GM12865 (cell line): ENCODE data around the gene NCOA6.
"Not testable (repeated sequence)": the region's sequence is repeated elsewhere in the genome, so short reads cannot be mapped to it uniquely, and the experiment has no call there.

Experiments used
- DNase-seq: peaks from one replicate; pipeline ENCODE4 v3.0.0; 2010; ENCODE audit warnings: low read depth
- H3K4me3 ChIP-seq: 2 replicates; pipeline ENCODE4 v1.5.1; 2011; ENCODE audit warnings: mild to moderate bottlenecking, low read depth, low read length, control low read depth
- TF ChIP-seq, protein P1 (sequence below): IDR thresholded peaks from 2 replicates; pipeline ENCODE4 v1.5.1; 2011; ENCODE audit warnings: low read length, control low read depth, low read depth, inconsistent platforms; ENCODE audit not compliant: insufficient read depth; ENCODE audit errors: missing control alignments

NCOA6 gene

DNA sequence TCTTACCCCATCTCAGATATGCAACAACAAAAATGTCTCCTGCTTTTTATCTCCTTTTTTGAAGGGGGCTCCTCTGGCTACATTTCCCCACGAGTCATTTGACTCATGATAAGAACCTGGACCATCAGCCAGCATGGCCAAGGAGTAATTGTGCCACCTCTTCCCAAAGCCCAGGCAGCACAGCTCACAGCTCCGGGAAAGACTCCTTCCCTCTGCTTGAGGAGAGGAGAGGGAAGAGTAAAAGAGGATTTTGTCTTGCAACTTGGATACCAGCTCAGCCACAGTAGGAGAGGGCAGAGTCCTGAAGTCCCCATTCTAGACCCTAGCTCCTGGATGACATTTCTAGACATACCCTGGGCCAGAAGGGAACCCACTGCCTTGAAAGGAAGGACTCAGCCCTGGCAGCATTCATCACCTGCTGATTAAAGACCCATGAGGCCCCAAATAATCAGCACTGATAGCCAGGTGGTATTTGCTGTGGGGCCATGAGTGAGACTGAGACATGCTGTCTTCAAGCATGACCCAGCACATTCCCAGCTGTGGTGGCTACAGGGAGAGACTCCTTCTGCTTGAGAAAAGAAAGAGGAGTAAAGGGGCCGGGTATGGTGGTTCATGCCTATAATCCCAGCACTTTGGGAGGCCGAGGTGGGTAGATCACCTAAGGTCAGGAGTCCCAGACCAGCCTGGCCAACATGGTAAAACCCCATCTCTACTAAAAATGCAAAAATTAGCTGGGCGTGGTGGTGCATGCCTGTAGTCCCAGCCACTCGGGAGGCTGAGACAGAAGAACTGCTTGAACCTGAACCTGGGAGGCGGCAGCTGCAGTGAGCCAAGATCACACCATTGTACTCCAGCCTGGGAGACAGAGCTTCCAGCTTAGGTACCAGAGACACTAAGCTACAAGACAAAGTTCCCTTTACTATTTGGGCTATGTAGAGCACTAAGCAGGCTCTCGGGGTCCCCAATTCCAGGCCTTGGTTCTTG lies 28.1 kb downstream of the NCOA6 start:
- no peak overlapping the region for H3K4me3 ChIP-seq
- no peak for DNase-seq
- TF ChIP-seq, protein P1, sequence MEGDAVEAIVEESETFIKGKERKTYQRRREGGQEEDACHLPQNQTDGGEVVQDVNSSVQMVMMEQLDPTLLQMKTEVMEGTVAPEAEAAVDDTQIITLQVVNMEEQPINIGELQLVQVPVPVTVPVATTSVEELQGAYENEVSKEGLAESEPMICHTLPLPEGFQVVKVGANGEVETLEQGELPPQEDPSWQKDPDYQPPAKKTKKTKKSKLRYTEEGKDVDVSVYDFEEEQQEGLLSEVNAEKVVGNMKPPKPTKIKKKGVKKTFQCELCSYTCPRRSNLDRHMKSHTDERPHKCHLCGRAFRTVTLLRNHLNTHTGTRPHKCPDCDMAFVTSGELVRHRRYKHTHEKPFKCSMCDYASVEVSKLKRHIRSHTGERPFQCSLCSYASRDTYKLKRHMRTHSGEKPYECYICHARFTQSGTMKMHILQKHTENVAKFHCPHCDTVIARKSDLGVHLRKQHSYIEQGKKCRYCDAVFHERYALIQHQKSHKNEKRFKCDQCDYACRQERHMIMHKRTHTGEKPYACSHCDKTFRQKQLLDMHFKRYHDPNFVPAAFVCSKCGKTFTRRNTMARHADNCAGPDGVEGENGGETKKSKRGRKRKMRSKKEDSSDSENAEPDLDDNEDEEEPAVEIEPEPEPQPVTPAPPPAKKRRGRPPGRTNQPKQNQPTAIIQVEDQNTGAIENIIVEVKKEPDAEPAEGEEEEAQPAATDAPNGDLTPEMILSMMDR, result no peak

DNA sequence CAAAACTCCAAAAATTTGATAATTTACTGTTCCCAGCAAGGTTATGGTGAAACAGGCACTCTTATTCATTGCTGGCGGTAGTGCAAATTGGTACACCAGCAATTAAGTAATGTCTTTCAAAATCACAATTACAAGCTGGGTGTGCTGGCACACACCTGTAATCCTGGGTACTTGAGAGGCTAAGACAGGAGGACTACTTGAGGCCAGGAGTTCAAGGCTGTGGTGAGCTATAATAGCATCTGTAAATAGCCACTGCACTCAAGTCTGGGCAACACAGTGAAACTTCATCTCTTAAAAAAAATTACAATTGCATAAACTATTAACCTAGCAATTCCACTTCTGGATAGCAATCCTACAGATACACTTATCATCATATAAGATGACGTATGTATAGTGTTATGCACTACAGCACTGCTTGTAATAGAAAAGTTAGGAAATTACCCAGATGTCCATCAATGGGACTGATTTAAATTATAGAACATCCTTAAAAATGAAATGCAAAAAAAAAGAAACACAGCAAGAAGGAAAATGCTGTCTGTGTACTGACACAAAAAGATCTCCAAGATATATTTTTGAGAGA lies 31.4 kb downstream of the NCOA6 start:
- no peak for DNase-seq
- H3K4me3 ChIP-seq, result no peak overlapping the region
- TF ChIP-seq, protein P1, result no peak

DNA sequence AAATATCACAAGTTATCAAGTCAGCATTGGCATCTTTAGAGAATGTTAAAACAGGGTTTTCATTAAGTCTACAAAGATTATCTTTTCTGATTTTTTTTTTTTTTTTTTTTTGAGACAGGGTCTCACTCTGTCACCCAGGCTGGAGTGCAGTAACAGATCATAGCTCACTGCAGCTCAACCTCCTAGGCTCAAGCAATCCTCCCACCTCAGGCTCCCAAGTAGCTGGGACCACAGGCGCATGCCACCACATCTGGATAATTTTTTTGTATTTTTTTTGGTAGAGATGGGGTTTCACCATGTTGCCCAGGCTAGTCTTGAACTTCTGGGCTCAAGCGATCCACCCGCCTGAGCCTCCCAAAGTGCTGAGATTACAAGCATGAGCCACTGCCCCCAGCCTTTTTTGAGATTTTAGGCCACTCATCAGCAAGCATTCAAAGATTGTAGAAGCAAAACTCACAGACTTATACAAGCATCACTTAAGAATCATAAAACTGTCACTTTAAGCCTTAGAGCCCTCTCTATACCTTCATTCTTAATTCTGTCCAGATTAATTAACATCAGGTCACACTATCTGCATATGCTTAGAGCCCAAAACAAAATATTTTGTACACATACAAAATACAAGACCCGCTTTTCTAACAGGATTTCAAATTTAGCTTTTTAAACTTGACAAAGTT lies 32.6 kb downstream of the NCOA6 start:
- TF ChIP-seq, protein P1, result no peak
- no peak overlapping the region for H3K4me3 ChIP-seq
- DNase-seq, result no peak

DNA sequence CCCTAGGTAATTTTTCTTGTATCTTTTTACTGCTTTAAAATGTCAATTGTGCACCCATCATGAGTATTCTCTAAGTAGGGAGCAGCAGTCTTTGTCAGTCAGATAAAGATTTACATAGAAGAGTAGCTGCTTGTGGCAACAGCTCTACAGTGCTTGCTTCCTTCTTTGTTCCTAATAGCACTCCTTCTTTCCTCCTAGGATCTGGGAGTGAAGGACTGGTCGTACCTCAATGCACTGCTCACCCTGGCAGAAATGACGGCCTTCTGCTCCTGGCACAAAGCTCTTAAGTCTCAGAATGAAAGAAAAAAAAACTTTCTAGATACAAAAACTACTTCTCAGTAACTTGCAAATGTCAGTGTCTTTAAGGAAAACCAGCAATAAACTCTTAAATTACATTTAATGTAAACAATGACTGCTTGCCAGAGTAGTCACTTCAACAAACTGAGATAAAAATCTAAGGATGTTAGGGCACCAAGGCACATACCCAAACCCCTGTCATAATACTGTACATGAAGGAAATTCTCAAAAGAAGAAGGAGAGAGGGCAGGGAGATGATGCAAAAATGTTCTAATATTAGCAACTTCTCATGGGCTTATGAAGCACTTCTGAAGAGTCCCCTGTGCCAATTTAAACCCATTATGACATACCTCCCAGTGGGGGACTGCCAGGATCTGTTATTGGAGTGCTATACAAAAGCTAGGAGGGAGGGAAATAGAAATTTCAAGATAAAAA lies 34.0 kb downstream of the NCOA6 start:
- H3K4me3 ChIP-seq, result no peak overlapping the region
- no peak for DNase-seq
- TF ChIP-seq, protein P1, result no peak

DNA sequence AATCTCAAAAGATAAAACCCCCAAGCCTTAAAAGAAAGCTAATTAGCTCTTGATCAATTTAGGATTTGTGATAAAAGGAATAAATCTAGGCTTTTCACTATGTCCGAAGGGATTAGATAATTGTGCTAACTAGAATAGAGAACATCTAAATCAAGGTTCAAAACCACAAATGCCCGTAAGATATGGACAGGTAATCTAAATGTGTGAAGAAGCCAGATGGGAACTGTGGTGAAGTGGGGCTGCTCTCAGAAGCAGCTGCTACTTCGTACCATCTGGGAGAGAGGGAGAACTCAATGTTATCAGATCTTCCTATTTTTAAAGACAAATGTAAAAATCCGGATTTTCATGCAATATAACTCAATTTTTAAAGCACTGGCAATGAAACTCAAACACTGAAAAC lies 44.2 kb downstream of the NCOA6 start:
- H3K4me3 ChIP-seq, result no peak overlapping the region
- TF ChIP-seq, protein P1, result no peak
- no peak for DNase-seq

DNA sequence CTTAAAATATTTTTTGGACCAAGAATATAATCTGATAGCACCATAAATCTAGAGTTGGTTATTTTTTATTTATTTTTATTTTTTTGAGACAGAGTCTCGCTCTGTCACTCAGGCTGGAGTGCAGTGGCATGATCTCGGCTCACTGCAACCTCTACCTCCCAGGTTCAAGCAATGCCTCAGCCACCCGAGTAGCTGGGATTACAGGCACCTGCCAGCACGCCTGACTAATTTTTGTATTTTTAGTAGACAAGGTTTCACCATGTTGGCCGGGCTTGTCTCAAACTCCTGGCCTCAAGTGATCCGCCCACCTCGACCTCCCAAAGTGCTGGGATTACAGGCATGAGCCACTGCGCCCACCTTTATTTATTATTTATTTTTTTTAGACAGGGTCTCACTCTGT lies 45.2 kb downstream of the NCOA6 start:
- H3K4me3 ChIP-seq, DNase-seq: not testable (repeated sequence)

DNA sequence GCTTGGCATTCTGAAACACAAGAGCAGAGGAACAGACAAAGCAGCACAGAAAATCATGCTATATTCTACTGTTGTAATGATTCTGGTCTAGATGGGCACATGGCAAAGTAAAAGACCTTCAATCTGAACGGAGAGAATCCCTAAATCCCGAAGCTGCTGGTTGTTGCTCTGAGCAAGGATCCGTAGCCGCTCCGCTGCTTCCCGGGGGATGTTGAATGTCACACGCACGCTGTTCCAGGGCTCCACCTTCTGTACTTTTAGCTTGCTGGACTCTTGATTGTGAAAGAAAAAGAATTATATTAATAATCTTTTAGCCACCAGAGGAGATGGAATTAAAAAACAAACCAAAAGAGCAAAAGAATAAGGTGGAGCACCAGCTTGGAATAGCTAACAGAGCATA lies 49.3 kb downstream of the NCOA6 start:
- no peak for DNase-seq

More for the DNA sequence above, 49.3 kb downstream of the NCOA6 start:
- TF ChIP-seq, protein P1, result no peak
- no peak overlapping the region for H3K4me3 ChIP-seq
